ENCODE results near the gene CYFIP1.

Gene CYFIP1

DNA sequence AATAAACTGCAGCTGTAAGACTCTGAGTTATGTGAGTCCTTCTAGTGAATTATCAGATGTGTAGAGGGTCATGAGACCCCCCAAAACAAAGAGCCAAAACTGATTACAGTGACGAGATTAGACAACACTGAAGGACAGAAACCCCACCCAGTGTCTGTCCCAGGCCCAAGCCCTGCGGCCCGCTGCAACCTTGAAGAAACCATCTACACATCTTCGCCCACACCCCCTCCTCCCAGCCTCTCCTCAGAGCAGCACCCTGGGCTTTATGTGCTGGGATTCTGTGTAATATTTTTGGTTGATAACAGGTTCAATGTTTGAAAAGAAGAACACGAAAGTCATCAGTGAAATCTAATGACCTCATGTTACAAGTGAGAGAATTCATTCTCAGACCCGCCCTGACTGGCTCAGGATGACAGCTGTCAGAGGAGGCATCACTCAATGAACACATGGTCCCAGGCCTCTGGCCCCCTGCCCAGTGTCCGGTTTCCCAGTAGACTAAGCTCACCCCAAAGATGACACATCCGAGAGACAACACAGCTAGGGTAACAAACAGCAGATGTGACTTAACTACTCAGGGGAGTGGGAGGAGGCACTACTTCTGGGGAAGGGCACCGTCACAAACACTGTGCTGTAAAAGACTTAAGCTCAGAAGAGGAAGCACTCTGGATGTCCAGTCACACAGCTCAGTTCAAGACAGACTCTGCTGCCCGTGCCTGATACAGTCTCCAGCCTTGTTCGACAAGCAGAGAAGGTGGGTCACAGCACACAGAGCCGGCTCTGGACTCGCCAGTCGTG, 92.8 kb downstream of the CYFIP1 start:
- no peak for DNase-seq

DNA sequence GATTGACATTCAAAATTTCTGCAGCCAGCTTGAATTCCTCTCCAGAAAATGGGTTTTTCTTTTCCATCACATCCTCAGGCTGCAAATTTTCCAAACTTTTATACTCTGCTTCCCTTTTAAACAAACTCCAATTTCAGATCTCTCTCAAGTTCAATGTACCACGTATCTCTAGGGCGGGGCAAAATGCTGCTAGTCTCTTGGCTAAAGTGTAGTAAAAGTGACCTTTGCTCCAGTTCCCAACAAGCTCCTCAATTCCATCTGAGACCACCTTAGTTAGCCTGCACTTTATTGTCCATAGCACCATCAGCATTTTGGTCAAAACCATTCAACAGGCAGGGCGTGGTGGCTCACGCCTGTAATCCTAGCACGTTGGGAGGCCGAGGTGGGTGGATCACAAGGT, 95.0 kb downstream of the CYFIP1 start:
- no peak for DNase-seq

DNA sequence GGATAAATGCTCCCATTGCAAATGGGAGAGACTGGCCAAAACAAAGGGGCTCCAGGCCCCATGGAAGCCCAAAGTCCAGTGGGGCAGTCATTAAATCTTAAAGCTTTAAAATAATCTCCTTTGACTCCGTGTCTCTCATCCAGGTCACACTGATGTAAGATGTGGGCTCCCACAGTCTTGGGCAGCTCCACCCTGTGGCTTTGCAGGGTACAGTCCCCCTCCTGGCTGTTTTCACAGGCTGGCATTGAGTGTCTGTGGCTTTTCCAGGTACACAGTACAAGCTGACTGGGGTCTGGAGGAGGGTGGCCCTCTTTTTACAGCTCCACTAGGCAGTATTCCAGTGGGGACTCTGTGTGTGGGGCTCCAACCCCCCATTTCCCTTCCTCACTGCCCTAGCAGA, 95.8 kb downstream of the CYFIP1 start:
- no peak for DNase-seq

DNA sequence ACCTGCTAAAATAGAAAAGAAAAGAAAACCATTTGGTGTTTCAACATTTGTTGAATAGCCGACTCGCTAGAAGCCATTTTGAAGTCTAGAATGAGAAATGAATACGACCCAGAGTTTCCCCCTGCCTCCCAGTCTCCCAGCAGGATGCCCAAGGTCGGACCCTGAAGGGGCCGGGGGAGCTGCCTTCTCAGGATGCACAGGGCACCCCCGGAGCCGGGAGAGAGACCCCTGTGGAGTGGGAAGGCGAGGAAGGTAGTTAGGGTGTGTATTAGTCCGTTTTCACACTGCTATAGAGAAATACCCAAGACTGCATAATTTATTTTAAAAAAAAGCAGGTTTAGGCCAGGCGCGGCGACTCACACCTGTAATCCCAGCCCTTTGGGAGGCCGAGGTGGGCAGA, 97.0 kb downstream of the CYFIP1 start:
- no peak for DNase-seq

DNA sequence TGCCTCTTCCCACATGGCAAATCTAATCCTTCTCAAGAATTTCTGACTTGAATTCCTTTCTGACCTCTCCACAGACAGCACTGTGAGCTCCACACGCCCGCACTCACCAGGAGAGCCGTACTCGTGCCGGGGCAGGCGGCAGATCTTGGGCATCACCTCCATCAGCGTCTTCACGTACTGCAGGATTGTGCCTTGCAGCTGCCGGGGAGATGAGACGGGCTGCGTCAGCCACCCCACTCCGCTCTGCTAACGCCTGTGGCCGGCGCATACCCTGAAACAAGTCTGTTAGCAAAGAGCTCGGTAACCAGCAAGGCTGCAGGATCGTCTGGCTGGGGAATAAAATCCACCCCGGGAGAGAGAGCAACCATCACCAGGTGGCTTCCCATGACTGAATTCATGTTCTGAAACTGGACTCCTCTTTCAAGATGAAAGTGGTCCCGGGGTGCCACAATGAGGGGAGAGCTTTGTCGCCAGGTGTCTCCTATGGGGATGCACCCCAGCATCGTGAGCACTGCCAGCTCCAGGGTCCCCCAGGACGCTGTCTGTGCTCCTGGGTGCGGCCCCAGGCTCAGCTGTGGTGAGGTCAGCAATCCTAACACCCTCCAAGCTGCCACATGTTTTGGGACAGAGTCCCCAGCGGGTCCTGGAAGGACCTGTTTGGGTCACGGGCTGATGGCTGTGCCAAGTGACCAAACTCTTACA, 98.3 kb downstream of the CYFIP1 start:
- no peak for DNase-seq

DNA sequence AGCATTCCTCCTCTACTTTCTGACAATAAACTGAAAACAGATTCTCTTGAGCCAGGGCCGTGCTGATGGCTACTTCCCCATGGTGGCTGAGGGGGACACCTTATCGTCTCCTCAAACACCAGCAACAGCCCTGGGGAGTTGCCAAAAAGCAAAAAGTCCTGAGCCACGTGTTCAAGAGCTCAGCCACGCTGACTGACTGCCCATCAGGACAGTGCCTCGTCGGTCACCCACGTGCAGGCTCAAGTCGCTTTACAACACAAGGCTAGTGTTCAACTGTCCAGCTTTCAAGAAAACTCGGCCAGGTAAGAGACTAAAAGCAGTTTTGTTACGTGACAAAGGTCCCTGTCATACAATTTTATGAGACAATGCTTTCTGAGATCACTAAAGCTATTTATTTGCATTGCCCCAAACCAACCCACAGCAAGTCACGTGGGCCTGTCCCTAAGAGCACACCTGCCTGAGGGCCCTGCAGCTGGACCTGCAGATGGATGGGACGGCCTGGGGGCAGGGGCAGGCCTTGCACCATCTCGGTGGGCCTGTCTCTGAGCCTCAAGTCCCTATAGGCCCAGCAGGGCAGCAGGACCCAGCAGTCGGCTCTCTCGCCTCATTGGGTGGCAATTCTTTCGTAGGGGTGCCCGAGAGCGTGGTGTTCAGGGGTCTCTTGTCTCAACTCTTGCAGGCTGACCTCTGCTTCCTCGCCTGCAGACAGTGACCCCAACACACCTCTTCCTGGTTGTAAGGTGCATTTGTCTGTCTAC, 99.0 kb downstream of the CYFIP1 start:
- no peak for DNase-seq

DNA sequence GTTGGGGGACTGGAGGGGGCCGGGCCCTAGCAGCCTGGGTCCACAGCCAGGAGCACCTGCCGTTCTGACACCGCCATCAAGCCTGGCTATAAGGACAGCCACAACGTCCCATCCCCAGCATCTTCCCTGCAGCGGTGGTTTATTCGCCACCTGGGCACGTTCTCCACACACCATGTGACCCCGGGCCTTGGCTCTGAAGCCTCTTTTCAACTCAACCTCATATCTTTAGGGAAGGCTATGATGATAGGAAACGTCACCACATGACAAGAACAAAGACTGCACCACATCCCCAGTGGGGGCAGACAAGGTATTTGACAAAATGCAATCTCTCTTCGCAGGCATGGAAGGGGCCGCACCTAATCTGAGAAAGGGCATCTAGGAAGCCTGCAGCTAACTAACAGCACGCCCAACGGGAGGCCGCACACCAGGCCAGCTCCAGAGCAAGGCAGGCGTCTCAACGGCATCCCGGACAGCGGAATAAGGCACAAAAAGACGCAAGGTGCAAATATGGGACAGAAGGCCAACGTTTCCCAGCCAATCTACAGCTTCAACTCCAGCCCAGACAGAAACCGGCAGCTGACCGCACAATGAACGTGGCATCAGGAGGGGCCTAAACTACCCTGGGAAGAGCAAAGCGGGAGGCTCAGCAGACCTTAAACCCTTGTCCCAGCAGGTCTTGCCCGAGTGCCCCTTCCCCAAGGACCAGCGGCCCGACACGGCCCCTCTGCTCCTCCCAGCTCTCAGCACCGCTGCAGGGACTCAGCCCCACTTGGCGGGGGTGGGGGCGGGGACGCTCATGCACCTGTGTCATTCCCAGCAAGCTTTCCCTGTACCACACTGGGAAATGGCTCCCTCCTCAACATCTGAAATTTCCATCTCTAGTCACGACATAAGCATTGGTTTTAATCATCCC, 99.8 kb downstream of the CYFIP1 start:
- DNase-seq: no peak

DNA sequence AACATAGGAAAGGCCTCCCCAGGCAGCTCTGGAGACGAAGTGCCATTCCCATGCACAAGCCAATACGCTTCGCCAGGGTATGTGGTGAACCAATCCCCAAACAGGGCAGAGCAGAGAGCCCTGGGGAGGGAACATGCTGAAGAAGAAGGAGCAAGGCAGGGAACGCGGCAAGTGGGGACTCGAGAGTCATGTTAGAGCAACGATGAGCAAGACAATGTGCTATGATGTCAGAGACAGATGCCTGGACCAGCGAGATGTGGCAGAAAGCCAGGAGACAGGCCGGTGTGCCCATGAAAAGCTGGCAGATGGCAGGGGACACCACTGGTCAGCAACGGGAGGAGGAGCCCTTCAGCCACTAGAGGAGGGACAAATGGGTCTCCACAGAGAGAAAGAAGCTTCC, 102.1 kb downstream of the CYFIP1 start:
- DNase-seq: no peak

DNA sequence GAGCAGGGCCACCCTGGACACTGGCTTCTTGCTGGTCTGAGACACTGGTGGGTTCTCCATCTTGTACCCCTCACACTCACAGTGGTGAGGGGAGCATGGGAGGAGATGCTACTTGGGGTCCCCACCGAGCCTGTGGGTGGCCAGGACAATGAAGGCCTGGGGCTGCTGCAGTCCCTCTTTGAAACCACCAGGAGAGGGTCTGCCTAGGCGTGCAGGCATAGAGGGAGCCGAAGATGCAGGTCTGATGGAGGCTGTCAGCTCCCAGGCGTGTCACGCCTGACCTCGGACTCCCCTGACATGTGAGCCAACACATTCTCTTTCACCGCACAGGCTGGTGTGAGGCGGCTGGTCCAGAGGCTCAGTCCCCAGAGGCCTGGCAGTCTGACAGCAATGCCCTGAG, 102.6 kb downstream of the CYFIP1 start:
- DNase-seq: no peak

DNA sequence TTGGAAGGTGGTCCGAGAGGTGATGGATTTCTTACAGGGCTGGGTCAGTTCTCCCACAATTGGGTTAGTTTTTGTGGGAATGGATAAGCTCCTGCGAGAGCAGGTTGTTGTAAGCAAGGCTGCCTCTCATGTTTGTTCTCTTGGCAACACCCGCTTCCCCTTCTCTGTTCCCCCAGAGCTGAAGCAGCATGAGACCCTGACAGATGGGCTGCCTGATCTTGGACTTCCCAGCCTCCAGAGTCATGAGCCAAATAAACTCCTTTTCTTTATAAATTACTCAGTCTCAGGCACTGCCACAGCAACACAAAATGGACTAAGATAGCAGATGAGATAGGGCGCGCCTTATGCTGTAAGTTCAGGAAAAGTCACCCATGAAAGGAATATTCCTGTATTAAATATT, 103.1 kb downstream of the CYFIP1 start:
- no peak for DNase-seq

DNA sequence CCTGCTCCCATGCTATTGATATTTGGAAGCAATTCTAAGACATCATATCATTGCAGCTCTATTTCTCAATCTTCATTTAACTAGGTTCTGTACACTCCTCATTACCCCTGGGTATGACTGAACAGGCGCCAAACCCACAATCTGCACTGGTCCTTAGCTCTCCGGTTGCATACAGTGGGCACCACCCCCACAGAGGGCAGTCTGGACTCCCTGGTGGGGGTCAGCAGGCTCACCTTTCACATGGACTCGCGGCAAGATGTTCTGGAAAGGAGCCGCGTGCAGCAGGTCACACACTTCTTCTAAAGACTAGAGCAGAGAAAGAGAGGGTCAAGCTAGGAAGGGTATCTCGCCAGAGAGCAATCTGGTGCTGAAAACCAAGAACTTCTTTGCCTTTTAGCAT, 105.2 kb downstream of the CYFIP1 start:
- no peak for DNase-seq

DNA sequence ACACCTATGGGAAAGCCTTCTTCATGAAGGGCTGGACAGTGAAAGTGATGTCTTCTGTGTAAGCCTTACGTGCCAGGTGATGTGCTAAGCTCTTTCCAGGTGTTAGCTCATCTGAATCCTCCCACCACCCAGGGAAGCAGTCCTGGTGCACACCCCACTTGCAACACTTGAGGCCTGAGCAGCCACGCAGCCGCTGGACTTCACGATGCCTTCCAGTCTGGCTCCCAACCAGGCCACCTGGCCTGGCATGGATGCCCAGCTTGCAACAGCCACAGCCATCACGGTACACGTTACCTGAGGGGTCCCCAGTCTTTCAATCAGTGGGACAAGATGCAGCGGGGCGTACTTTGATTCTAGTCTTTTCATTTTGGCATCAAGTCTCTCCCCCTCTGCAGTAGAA, 105.9 kb downstream of the CYFIP1 start:
- DNase-seq: no peak

DNA sequence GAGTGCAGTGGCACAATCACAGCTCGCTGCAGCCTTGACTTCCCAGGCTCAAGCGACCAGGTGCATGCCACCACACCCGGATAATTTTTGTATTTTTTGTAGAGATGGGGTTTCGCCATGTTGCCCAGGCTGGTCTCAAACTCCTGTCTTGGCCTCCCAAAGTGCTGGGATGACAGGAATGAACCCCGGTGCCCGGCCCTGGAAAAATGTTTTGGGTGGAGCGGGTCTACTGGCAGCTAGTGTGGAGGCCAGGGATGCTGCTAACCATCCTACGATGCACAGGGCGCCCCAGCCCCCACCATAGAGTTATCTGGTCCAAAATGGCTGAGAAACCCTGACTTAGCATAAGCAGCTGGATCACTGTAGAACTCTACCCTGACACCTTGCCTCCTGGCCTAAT, 106.3 kb downstream of the CYFIP1 start:
- no peak for DNase-seq

DNA sequence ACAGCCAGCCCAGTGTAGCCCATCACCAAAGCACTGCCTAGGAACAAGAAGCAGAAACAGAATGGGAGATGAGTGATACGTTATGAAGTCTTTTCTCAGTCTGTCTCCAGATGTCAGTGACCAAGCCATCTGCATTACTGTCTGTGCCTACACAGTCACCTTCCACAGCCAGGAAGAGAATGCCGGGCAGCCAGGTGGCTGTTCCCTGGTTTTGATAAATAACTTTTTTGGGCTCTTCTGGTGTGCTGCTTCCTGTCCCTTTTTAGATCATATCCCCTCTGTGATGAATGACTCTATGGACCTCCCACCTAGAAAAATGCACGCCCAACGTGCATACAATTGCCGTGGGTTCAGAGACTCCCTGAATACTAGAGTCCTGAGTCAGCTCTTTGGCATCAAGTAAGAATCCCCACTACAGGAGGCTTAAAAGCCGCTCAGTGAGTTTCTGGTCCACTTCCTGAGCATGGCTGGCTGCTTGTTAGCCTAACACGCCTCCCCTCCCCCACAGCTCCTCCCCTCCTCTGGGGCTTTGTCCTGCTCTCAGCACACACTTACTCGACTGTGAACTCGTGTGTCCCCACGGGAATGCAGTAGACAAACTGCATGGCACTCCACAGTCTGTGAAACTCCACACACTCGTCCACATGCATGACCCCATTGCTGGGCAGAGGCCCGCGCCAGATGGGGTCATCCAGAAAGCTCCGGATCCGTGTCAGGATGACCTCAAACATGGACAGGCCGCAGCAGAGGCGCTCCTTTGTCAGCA, 107.0 kb downstream of the CYFIP1 start:
- DNase-seq: no peak

DNA sequence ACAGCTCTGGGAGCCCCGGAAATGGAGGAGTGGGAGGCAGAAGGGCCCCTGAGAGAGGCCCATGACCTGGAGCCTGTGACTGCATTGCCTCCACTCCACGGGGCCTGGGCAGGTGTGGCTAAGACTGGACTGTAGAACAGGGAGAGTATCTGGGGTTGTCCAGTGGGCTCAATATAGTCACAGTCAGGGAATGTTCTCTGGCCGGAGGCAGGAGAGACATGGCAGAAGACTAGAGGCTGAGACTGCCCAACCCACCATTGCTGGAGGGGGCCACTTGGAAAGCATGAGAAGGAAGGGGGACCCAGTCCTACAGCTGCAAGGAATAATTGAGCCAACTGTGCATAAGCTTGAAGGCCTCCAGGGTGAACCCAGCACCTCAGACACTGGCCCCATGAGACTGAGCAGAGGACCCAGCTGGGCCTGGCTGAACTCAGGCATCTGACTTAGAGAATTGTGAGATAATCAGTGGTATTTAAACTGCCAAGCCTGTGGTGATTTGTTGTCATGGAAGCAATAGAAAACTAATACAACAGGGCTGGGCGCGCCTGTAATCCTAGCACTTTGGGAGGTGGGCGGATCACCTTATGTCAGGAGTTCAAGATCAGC, 108.6 kb downstream of the CYFIP1 start:
- no peak for DNase-seq

DNA sequence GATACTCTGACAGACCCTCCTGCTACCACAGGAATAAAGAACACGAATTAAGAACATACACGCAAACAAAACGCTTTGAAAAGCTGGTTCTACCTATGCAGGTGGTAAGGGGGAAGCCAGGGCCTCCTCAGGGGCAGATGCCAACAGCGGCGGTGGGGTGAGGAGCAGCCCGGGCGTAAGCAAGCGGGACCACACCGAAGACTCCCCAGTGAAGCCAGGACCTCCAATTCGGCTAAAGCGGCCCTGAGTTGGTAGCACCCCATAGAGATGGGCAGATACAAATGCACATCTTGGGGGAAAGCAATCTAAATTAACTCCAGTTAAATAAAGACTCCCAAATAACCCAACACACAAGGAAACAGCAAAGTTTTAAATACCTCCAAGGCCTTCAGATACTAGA, 109.3 kb downstream of the CYFIP1 start:
- no peak for DNase-seq

DNA sequence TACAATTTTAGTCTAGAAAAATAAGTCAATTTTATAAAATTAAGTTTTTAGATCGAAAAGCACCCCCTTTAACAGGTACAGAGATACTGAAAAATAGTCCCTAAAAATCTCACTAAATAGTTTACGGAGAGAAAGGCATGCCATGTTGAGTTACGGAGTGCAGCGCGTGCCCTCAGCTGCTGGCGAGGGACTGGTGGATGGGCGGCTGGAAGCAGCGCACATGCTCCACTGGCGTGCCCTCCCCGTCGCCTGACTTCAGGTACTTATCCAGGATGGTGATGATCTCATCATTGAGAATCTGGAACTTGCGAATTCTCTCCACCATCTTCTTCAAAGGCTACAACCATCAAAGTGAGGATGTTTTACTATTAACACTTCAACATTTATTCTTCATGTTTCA, 110.3 kb downstream of the CYFIP1 start:
- no peak for DNase-seq

DNA sequence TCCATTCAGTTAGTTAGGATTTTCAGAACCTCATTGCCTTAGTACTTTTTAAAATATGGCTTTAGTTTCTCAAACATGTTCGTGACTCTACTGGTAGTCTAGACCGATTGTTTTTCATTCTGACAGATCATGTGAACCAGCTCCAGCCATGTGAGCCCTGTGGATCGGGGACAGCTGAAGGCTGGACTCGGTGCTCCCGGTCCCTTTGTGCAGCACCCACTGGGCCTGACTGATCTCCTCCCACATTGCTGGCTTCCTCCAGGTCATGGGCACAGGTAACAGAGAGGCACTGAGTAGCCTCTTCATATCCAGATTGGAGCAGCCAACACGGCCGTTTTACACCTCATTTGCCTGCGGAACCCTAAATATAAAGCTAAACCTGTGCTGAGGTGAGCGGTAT, 111.2 kb downstream of the CYFIP1 start:
- DNase-seq: no peak

DNA sequence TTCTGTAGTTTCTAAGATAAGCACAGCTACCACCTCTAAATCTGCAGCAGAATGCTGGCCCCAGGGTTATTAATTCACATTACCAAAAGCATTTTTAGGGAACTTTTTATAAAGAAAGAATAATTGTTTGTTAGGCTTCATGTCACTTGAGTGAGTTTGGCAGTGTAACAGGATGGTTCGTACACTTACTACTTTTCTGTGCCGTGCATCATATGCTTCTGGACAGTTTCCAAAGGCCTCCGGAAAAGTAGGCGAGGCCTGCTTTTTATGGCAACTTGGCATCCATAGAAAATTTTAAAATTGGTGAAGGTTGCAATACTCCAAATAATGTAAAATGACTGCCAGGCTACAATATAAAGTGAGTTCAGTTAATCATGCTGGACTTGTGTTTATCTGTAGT, 111.7 kb downstream of the CYFIP1 start:
- no peak for DNase-seq

DNA sequence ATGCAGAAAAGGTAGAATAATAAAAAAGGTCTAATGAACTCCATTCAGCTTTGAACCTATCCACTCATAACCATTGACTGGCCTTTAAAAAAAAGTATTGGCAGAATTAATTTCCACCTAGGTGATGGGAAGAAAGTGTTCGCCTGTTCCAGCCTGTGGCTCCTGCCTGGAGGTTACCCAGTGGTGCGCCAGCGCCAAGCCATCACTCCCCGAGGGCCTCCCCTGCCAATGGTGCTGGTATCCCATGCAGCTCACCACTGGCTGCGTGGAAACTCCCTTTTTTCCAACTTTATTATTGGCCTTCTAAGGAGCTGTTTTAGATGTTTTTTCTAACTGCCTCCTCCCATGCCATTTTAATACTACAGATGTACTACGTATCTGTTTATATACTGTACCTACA, 112.3 kb downstream of the CYFIP1 start:
- DNase-seq: no peak

DNA sequence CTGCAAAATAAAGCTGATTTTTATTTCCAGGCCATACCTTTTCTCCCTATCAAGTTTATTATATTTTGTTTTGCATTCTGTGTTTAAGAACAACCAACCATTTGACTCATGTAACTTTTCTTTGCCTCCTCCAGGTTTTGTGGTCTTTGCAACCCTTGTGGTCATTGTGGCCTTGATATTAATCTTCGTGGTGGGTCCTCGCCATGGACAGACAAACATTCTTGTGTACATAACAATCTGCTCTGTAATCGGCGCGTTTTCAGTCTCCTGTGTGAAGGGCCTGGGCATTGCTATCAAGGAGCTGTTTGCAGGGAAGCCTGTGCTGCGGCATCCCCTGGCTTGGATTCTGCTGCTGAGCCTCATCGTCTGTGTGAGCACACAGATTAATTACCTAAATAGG, 114.1 kb downstream of the CYFIP1 start:
- DNase-seq: no peak

DNA sequence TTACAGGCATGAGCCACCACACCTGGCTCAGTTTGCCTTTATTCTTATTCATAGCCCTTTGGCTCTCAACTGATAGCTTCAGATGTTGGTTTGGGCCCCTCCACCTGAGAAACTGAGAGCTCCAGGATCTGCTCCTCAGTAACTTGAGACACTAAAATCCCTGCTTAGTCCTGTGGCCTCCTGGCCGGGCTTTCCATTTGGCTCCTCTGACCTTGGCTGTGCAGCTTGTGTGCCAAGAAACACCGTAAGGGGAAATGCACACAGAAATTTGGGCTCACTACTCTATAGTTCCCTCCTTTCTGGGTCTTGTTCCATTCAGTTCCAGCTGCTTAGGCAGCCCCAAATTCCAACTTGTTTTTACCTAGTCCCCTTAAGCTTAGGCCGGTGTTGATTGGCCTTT, 116.8 kb downstream of the CYFIP1 start:
- DNase-seq: no peak
